Stimulated activated CD4-positive, alpha-beta T cell treated with anti-CD3 and anti-CD28 coated beads, TNF-alpha, amount 100 ng/mL, for 4 hours (primary cell): ENCODE measurements around the gene TEFM.
"Not testable (repeated sequence)": the region's sequence is repeated elsewhere in the genome, so short reads cannot be mapped to it uniquely, and the experiment has no call there.

Experiments used
- DNase-seq, 3 experiments: peaks; one replicate each; pipeline ENCODE4 v3.0.0-alpha.2; 2020; ENCODE audit warnings: low read depth in 3 of 3

The TEFM gene

GRCh38 chr17:30920683-30921543, 14.9 kb upstream of the TEFM start:
- no peak for DNase-seq

- no peak for DNase-seq
Observed at GRCh38 chr17:30920282-30920681, 14.2 kb upstream of the TEFM start.

DNA sequence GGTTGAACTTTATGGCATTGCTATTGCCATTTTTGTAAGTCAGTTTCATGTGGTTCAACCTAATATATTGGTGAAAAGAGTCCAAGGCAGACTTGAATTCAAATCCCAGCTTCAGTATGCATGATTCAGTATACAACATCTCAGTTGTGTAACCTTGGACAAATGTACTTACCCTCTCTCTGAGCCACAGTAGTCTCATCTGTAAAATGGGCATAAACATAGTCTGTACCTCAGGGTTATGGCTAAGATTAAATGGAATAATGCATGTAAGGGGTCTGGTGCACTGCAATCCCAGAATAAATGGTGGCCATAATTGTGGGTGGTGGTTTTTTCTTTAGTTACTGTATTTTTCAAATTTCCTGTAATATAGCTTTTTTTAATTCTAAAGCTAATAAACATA, 11.0 kb upstream of the TEFM start:
- no peak for DNase-seq

GRCh38 chr17:30915833-30916611, 10.0 kb upstream of the TEFM start:
- DNase-seq, result no peak

DNA sequence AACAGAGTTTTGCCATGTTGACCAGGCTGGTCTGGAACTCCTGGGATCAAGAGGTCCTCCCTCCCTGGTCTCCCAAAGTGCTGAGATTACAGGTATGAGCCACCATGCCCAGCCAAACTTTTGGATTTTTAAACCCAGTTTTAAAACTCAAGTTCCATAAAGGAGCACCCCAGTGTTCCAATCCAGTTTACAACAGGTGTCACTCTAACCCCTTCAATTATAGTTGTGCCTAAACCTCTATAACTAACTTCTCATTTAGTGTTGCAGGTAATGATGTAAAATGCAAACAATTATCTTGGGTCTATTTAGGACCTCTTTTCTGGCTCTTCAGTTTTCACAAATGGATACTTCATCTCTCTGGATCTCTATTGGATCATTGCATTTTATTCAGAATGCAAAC, 7.9 kb upstream of the TEFM start:
- no peak for DNase-seq

- not testable (repeated sequence) for DNase-seq
Observed at GRCh38 chr17:30910151-30910550, 4.1 kb upstream of the TEFM start.

GRCh38 chr17:30908717-30909420, 2.8 kb upstream of the TEFM start:
- no peak for DNase-seq

DNA sequence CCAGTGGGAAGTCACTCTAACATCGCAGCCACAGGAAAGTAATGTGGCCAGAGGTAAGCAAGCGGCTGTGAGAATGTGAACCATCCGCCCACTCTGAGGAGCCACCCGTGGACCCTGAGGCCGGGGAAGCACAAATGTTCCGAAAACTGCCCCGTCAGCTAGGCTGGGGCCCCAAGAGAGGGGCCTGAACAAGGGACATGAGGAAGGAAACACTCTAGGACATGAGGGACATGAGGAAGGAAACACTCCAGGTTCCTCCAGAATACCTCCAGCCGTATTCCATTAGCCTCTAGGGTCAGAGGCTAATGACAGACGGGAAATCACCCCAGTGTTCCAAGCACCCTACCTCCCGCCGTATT, 317 bp downstream of the TEFM start:
- no peak for DNase-seq

GRCh38 chr17:30897311-30897710, 8.7 kb downstream of the TEFM start:
- no peak for DNase-seq

GRCh38 chr17:30894236-30894635, 11.8 kb downstream of the TEFM start:
- no peak for DNase-seq

DNA sequence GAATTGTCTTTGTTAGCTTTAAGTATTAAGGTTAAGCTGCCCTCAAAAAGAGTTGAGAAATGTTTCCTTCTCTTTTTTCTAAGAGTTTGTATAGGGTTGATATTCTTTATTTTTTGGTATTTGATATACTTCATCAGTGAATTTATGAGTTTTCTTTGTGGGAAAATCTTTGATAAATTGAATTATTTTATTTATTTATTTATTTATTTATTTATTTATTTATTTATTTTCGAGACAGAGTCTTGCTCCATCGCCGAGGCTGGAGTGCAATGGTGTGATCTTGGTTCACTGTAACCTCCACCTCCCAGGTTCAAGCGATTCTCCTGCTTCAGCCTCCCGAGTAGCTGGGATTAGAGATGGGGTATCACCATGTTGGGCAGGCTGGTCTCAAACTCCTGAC, 19.9 kb downstream of the TEFM start:
- no peak for DNase-seq

- DNase-seq, result no peak
Observed at GRCh38 chr17:30869005-30869404, 37.0 kb downstream of the TEFM start.

DNA sequence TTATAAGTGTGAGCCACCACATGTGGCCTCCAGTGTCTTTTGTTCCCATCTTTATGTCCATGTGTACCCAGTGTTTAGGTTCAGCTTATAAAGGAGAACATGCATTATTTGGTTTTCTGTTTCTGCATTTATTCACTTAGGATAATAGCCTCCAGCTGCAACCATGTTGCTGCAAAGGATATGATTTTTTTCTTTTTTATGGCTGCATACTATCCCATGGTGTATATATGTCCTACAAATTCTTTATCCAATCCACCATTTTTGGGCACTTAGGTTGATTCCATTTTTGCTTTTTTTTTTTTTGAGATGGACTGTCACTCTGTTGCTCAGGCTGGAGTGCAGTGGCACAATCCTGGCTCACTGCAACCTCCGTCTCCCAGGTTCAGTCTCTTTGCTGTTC, 41.4 kb downstream of the TEFM start:
- no peak for DNase-seq

DNA sequence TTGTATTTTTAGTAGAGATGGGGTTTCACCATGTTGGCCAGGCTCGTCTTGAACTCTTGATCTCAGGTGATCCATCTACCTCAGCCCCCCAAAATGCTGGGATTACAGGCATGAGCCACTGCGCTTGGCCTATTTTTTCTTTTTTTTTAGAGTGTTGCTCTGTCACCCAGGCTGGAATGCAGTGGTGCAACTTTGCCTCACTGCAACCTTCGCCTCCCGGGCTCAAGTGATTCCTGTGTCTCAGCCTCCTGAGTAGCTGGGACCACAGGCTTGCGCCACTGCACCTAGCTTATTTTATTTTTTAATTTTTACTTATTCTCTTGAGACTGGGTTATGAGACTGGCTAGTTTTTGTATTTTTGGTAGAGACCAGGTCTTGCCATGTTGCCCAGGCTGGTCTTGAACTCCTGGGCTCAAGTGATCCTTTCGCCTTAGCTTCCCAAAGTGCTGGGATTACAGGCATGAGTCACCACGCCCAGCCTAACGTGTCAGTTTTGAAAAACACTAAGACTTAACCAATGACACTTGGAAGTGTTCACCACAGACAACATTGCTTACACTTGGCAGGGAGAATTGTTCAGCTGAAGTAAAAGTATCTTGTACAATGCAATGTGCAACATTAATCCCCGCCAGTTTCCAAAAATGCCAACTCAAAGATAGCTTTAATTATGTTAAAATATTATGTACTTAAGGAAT, 47.3 kb downstream of the TEFM start:
- no peak for DNase-seq

DNA sequence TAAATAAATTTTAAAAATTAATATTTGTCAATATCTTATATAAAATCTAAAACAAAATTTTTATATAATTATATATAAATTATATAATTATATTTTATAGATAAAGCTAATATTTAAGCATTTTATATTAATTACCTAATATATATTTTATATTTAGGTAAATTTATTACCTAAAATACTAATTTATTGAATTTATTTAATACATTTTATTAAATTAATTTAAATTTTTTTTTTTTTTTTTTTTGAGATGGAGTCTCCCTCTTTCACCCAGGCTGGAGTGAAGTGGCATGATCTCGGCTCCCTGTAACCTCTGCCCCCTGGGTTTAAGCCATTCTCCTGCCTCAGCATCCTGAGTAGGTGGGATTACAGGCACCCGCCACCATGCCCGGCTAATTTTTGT, 51.9 kb downstream of the TEFM start:
- DNase-seq, result no peak
